Endodermal cell (in vitro differentiated cells): ENCODE measurements around the gene LAMA2. TPM values are rescaled to one million over a fixed set of nuclear protein-coding genes. Genes with fewer than 3 reads are reported as not detected.

ENCODE experiments used
- DNase-seq: peaks from one replicate; pipeline ENCODE4 v3.0.0-alpha.2; 2017
- H3K27ac ChIP-seq: 2 replicates; pipeline ENCODE4 v1.5.1; 2013; ENCODE audit warnings: mild to moderate bottlenecking, low read depth, low read length, moderate library complexity
- H3K27me3 ChIP-seq: 2 replicates; pipeline ENCODE4 v1.6.1; 2013; ENCODE audit warnings: mild to moderate bottlenecking, low read length, moderate library complexity; ENCODE audit not compliant: insufficient read depth, control insufficient read depth, poor library complexity, severe bottlenecking
- H3K36me3 ChIP-seq: 2 replicates; pipeline ENCODE4 v1.7.0; 2013; ENCODE audit warnings: mild to moderate bottlenecking, low read length, moderate library complexity; ENCODE audit not compliant: control insufficient read depth, insufficient read depth
- H3K4me1 ChIP-seq: one replicate; pipeline ENCODE4 v1.7.0; 2013; ENCODE audit warnings: low read length; ENCODE audit not compliant: control insufficient read depth, insufficient read depth
- H3K4me3 ChIP-seq: 2 replicates; pipeline ENCODE4 v1.5.1; 2013; ENCODE audit warnings: mild to moderate bottlenecking, low read length, moderate library complexity
- H3K9ac ChIP-seq: 2 replicates; pipeline ENCODE4 v1.6.1; 2013; ENCODE audit warnings: mild to moderate bottlenecking, low read length, moderate library complexity; ENCODE audit not compliant: poor library complexity, severe bottlenecking; ENCODE audit errors: extremely low read depth
- H3K9me3 ChIP-seq: 2 replicates; pipeline ENCODE4 v1.6.1; 2013; ENCODE audit warnings: mild to moderate bottlenecking, low read length, moderate library complexity; ENCODE audit not compliant: control insufficient read depth
- H3K27ac Mint-ChIP-seq: 2 replicates; pipeline ENCODE4 v1.8.0; 2020; ENCODE audit warnings: mixed read lengths
- H3K27me3 Mint-ChIP-seq: 2 replicates; pipeline ENCODE4 v1.8.0; 2021; ENCODE audit warnings: mild to moderate bottlenecking, mixed read lengths; ENCODE audit not compliant: insufficient read depth
- H3K36me3 Mint-ChIP-seq: 2 replicates; pipeline ENCODE4 v1.8.0; 2020; ENCODE audit warnings: low read depth, mixed read lengths
- H3K4me1 Mint-ChIP-seq: 2 replicates; pipeline ENCODE4 v1.8.0; 2020; ENCODE audit warnings: mixed read lengths
- H3K4me3 Mint-ChIP-seq: 2 replicates; pipeline ENCODE4 v1.8.0; 2020; ENCODE audit warnings: mild to moderate bottlenecking, moderate library complexity, mixed read lengths
- H3K9me3 Mint-ChIP-seq: 2 replicates; pipeline ENCODE4 v1.8.0; 2020; ENCODE audit warnings: mild to moderate bottlenecking, mixed read lengths
- CTCF ChIP-seq: fragments of 200-600 bp; sonication (generic); conservative IDR thresholded peaks from 2 replicates; pipeline ENCODE4 v1.5.0; 2021; ENCODE audit warnings: antibody characterized with exemption, mild to moderate bottlenecking
- WGBS, 2 experiments: methylation state at CpG; one replicate each; pipeline versions ENCODE4 v1.1.5 to v1.1.7; 2013; ENCODE audit warnings: missing lambda C conversion rate in 2 of 2, mixed read lengths in 1 of 2; ENCODE audit not compliant: insufficient coverage in 1 of 2, insufficient read length in 1 of 2; 5-methylcytosine and 5-hydroxymethylcytosine counted together
- total RNA-seq, 2 donors: library from RNA; stranded (reverse); fragmentation: NEBNext Ultra II Directional in 1 of 2; extraction: Animal tissue kit (Norgen Biotek cat#: 25700) in 1 of 2; gene quantifications; 2 replicates in 1 of 2; 3 replicates in 1 of 2; pipeline ENCODE4 v1.2.1, GENCODE V29; 2021

LAMA2 gene
- total RNA-seq, 2 donors from 2014 or later: 2.3 to 4.1 TPM

- no peaks in the 10 kb centered on the region for H3K9me3 Mint-ChIP-seq
- no peak overlapping the region for H3K9ac ChIP-seq
- no peaks in the 10 kb centered on the region for H3K27me3 ChIP-seq
- H3K9me3 ChIP-seq: no peaks in the 10 kb centered on the region
- H3K36me3 Mint-ChIP-seq: no peaks in the 10 kb centered on the region
- DNase-seq: no peak
- H3K27ac ChIP-seq: no peak overlapping the region
- H3K4me3 Mint-ChIP-seq: no peak overlapping the region
- H3K27me3 Mint-ChIP-seq: no peaks in the 10 kb centered on the region
- no peak overlapping the region for H3K27ac Mint-ChIP-seq
- H3K4me3 ChIP-seq: no peak overlapping the region
- H3K4me1 Mint-ChIP-seq: peaks cover 2% of the 10 kb centered on the region
- no peak for TF ChIP-seq CTCF
- H3K4me1 ChIP-seq: no peaks in the 10 kb centered on the region
- H3K36me3 ChIP-seq: no peaks in the 10 kb centered on the region
Observed at GRCh38 chr6:129282019-129282418, 399.1 kb downstream of the LAMA2 start.

- no peak for TF ChIP-seq CTCF
- no peaks in the 10 kb centered on the region for H3K27me3 Mint-ChIP-seq
- no peaks in the 10 kb centered on the region for H3K36me3 ChIP-seq
- no peaks in the 10 kb centered on the region for H3K4me1 ChIP-seq
- H3K9me3 ChIP-seq: no peaks in the 10 kb centered on the region
- no peak overlapping the region for H3K4me3 ChIP-seq
- DNase-seq: no peak
- no peaks in the 10 kb centered on the region for H3K36me3 Mint-ChIP-seq
- no peaks in the 10 kb centered on the region for H3K27me3 ChIP-seq
- no peak overlapping the region for H3K27ac ChIP-seq
- H3K27ac Mint-ChIP-seq: no peak overlapping the region
- no peaks in the 10 kb centered on the region for H3K9me3 Mint-ChIP-seq
- WGBS, 2 experiments: 83 to 94% methylated on average over 2 to 3 of the region's 3 CpGs
- H3K4me3 Mint-ChIP-seq: no peak overlapping the region
- peaks cover 2% of the 10 kb centered on the region for H3K4me1 Mint-ChIP-seq
- H3K9ac ChIP-seq: no peak overlapping the region
Observed at GRCh38 chr6:129284225-129284624, 401.3 kb downstream of the LAMA2 start.

GRCh38 chr6:129287231-129288177, 404.6 kb downstream of the LAMA2 start:
- H3K27ac Mint-ChIP-seq: no peak overlapping the region
- no peaks in the 10 kb centered on the region for H3K9me3 ChIP-seq
- no peak overlapping the region for H3K4me3 ChIP-seq
- no peak for DNase-seq
- H3K27me3 Mint-ChIP-seq: no peaks in the 10 kb centered on the region
- no peaks in the 10 kb centered on the region for H3K36me3 ChIP-seq
- no peaks in the 10 kb centered on the region for H3K36me3 Mint-ChIP-seq
- 85 to 87% methylated on average over 3 to 7 of the region's 7 CpGs for WGBS, 2 experiments
- no peak overlapping the region for H3K4me3 Mint-ChIP-seq
- H3K9me3 Mint-ChIP-seq: no peaks in the 10 kb centered on the region
- H3K4me1 ChIP-seq: no peaks in the 10 kb centered on the region
- no peaks in the 10 kb centered on the region for H3K27me3 ChIP-seq
- H3K4me1 Mint-ChIP-seq: peaks cover 2% of the 10 kb centered on the region
- H3K9ac ChIP-seq: no peak overlapping the region
- H3K27ac ChIP-seq: no peak overlapping the region
- no peak for TF ChIP-seq CTCF
